Hematopoietic multipotent progenitor cell treated with erythropoietin and hydrocortisone succinate and interleukin-3 and kit ligand, for 6 days (in vitro differentiated cells): ENCODE measurements around the gene BPIFB3.
"Not testable (repeated sequence)": the region's sequence is repeated elsewhere in the genome, so short reads cannot be mapped to it uniquely, and the experiment has no call there.

Experiments used
- DNase-seq: peaks from one replicate; pipeline ENCODE4 v3.0.0-alpha.2; 2015

BPIFB3 gene

GRCh38 chr20:33030569-33030968, 23.1 kb upstream of the BPIFB3 start:
- DNase-seq: no peak

GRCh38 chr20:33031531-33031930, 22.2 kb upstream of the BPIFB3 start, which contains the start of gene BPIFB6:
Gene BPIFB6 (plus strand): TSS chr20:33031648. CDS start chr20:33031648, 0 bp downstream.
- no peak for DNase-seq

GRCh38 chr20:33032555-33032954, 21.1 kb upstream of the BPIFB3 start:
- DNase-seq: no peak

GRCh38 chr20:33033381-33033780, 20.3 kb upstream of the BPIFB3 start:
- DNase-seq: no peak

GRCh38 chr20:33034115-33034514, 19.6 kb upstream of the BPIFB3 start:
- no peak for DNase-seq

- DNase-seq: no peak
Observed at GRCh38 chr20:33034901-33035492, 18.7 kb upstream of the BPIFB3 start.

GRCh38 chr20:33037456-33037855, 16.2 kb upstream of the BPIFB3 start:
- DNase-seq: no peak

- DNase-seq: no peak
Observed at GRCh38 chr20:33038243-33038642, 15.5 kb upstream of the BPIFB3 start.

- DNase-seq: no peak
Observed at GRCh38 chr20:33042430-33042829, 11.3 kb upstream of the BPIFB3 start.

- no peak for DNase-seq
Observed at GRCh38 chr20:33042983-33043730, 10.5 kb upstream of the BPIFB3 start.

GRCh38 chr20:33043731-33044181, 9.9 kb upstream of the BPIFB3 start:
- no peak for DNase-seq

- DNase-seq: not testable (repeated sequence)
Observed at GRCh38 chr20:33045129-33045721, 8.5 kb upstream of the BPIFB3 start.

- DNase-seq: no peak
Observed at GRCh38 chr20:33046412-33046811, 7.3 kb upstream of the BPIFB3 start.

- no peak for DNase-seq
Observed at GRCh38 chr20:33051333-33051732, 2.4 kb upstream of the BPIFB3 start.

- DNase-seq: no peak
Observed at GRCh38 chr20:33054381-33054780, 678 bp downstream of the BPIFB3 start.

- no peak for DNase-seq
Observed at GRCh38 chr20:33054791-33055190, 1.1 kb downstream of the BPIFB3 start.

- DNase-seq: peak; percentile 26
Observed at GRCh38 chr20:33059136-33059535, 5.4 kb downstream of the BPIFB3 start.

- peak; percentile 13 for DNase-seq
Observed at GRCh38 chr20:33059741-33060390, 6.2 kb downstream of the BPIFB3 start.

- no peak for DNase-seq
Observed at GRCh38 chr20:33061658-33062028, 7.9 kb downstream of the BPIFB3 start.

- DNase-seq: no peak
Observed at GRCh38 chr20:33062105-33062824, 8.6 kb downstream of the BPIFB3 start.

GRCh38 chr20:33062825-33063149, 9.1 kb downstream of the BPIFB3 start:
- no peak for DNase-seq

GRCh38 chr20:33063271-33063670, 9.6 kb downstream of the BPIFB3 start:
- DNase-seq: no peak
